IMR-90 (cell line): Measurements from ENCODE around the gene TTC28. TPM values are rescaled to one million over a fixed set of nuclear protein-coding genes. Genes with fewer than 3 reads are reported as not detected.

ENCODE experiments used
- ATAC-seq: fragments of 200-7000 bp; cut with Tn5 transposase; 2 replicates; pipeline ENCODE4 v1.9.1; 2020; ENCODE audit warnings: low read depth, mild to moderate bottlenecking, moderate library complexity
- BruUV-seq: library from RNA; stranded (reverse); fragments of 400-500 nt; replicated peaks from 2 replicates; lab custom pipeline; 2021; lab: Mats Ljungman, UMichigan
- CTCF ChIA-PET: fragments of 300-600 bp; formaldehyde crosslinking; extraction: SDS; loops from one replicate; lab custom pipeline; 2021; ENCODE audit warnings: antibody characterized with exemption; lab: Yijun Ruan, JAX
- POLR2A ChIA-PET: fragments of 300-600 bp; sonication (Branson Sonifier 250); formaldehyde crosslinking; loops from one replicate; lab custom pipeline; 2022; ENCODE audit warnings: antibody characterized with exemption; ENCODE audit not compliant: unreplicated experiment; lab: Charles Lee
- DNase-seq: peaks from one replicate; pipeline ENCODE4 v3.0.0; 2013
- H2AFZ ChIP-seq: replicated peaks from 2 replicates; pipeline ENCODE3; 2013; ENCODE audit warnings: low read length, mild to moderate bottlenecking; ENCODE audit not compliant: poor library complexity
- H2AK5ac ChIP-seq: 2 replicates; pipeline ENCODE4 v1.6.1; 2013; ENCODE audit warnings: low read depth, low read length, inconsistent platforms
- H2AK9ac ChIP-seq: replicated peaks from 2 replicates; pipeline ENCODE3; 2013; ENCODE audit warnings: mild to moderate bottlenecking, low read depth, low read length, moderate library complexity; ENCODE audit not compliant: poor library complexity
- H2BK120ac ChIP-seq: 2 replicates; pipeline ENCODE4 v1.6.1; 2013; ENCODE audit warnings: low read depth, low read length, inconsistent platforms
- H2BK15ac ChIP-seq: 3 replicates; pipeline ENCODE4 v1.6.1; 2013; ENCODE audit warnings: low read depth, low read length, inconsistent platforms
- H2BK20ac ChIP-seq: 2 replicates; pipeline ENCODE4 v1.6.1; 2013; ENCODE audit warnings: low read depth, mild to moderate bottlenecking, inconsistent platforms, low read length, moderate library complexity
- H2BK5ac ChIP-seq: 2 replicates; pipeline ENCODE4 v1.6.1; 2013; ENCODE audit warnings: mild to moderate bottlenecking, low read depth, low read length, inconsistent platforms; ENCODE audit not compliant: poor library complexity, severe bottlenecking
- H3K14ac ChIP-seq: replicated peaks from 2 replicates; pipeline ENCODE4 v1.6.1; 2013; ENCODE audit warnings: low read depth, low read length, inconsistent platforms
- H3K18ac ChIP-seq: 2 replicates; pipeline ENCODE4 v1.6.1; 2013; ENCODE audit warnings: low read depth, low read length, control low read depth
- H3K23ac ChIP-seq: 2 replicates; pipeline ENCODE4 v1.6.1; 2013; ENCODE audit warnings: low read depth, low read length, inconsistent platforms
- H3K27ac ChIP-seq: 2 replicates; pipeline ENCODE4 v1.5.1; 2013; ENCODE audit warnings: mild to moderate bottlenecking, control low read depth, low read length; ENCODE audit not compliant: insufficient read depth
- H3K27me3 ChIP-seq: 2 replicates; pipeline ENCODE4 v1.6.1; 2013; ENCODE audit warnings: low read length; ENCODE audit not compliant: control insufficient read depth, insufficient read depth
- H3K36me3 ChIP-seq: 2 replicates; pipeline ENCODE4 v1.6.1; 2013; ENCODE audit warnings: low read length, mixed read lengths; ENCODE audit not compliant: control insufficient read depth, insufficient read depth
- H3K4ac ChIP-seq: 2 replicates; pipeline ENCODE4 v1.6.1; 2013; ENCODE audit warnings: low read depth, low read length, inconsistent platforms
- H3K4me1 ChIP-seq: 2 replicates; pipeline ENCODE4 v1.6.1; 2013; ENCODE audit warnings: low read length, mixed read lengths; ENCODE audit not compliant: control insufficient read depth, insufficient read depth
- H3K4me2 ChIP-seq: 2 replicates; pipeline ENCODE4 v1.6.1; 2013; ENCODE audit warnings: low read depth, mild to moderate bottlenecking, control low read depth, low read length, moderate library complexity
- H3K4me3 ChIP-seq: 2 replicates; pipeline ENCODE4 v1.5.1; 2013; ENCODE audit warnings: low read depth, mild to moderate bottlenecking, control low read depth, low read length, moderate library complexity; ENCODE audit not compliant: insufficient read depth
- H3K56ac ChIP-seq: 2 replicates; pipeline ENCODE4 v1.6.1; 2013; ENCODE audit warnings: low read length, inconsistent platforms; ENCODE audit not compliant: insufficient read depth; ENCODE audit errors: extremely low read depth
- H3K79me1 ChIP-seq, 2 experiments: 2 replicates each; pipeline ENCODE4 v1.6.1; 2013; ENCODE audit warnings: low read length in 2 of 2, inconsistent platforms in 1 of 2, low read depth in 1 of 2
- H3K9ac ChIP-seq: 2 replicates; pipeline ENCODE4 v1.6.1; 2013; ENCODE audit warnings: low read depth, low read length, control low read depth
- H3K9me1 ChIP-seq: 2 replicates; pipeline ENCODE4 v1.6.1; 2013; ENCODE audit warnings: low read length, inconsistent platforms; ENCODE audit not compliant: insufficient read depth
- H3K9me3 ChIP-seq: 2 replicates; pipeline ENCODE4 v1.6.1; 2013; ENCODE audit warnings: low read length; ENCODE audit not compliant: control insufficient read depth, insufficient read depth
- H4K20me1 ChIP-seq: 2 replicates; pipeline ENCODE4 v1.6.1; 2013; ENCODE audit warnings: low read length, inconsistent platforms; ENCODE audit not compliant: insufficient read depth
- H4K5ac ChIP-seq: 2 replicates; pipeline ENCODE4 v1.6.1; 2013; ENCODE audit warnings: mild to moderate bottlenecking, low read depth, low read length, control low read depth
- H4K8ac ChIP-seq, 2 experiments: 2 replicates each; pipeline ENCODE4 v1.6.1; 2013; ENCODE audit warnings: low read depth in 2 of 2, low read length in 2 of 2, control low read depth in 1 of 2, inconsistent platforms in 1 of 2
- H4K91ac ChIP-seq: 2 replicates; pipeline ENCODE4 v1.6.1; 2013; ENCODE audit warnings: low read depth, low read length, inconsistent platforms; ENCODE audit not compliant: insufficient read depth
- BHLHE40 ChIP-seq: fragments of 150-350 bp; IDR thresholded peaks from 2 replicates; pipeline ENCODE4 v1.6.1; 2016; ENCODE audit warnings: mild to moderate bottlenecking, low read depth, low read length
- CEBPB ChIP-seq: IDR thresholded peaks from 2 replicates; pipeline ENCODE4 v1.6.1; 2012; ENCODE audit warnings: low read depth, low read length, improper control_type of control experiment
- FOS ChIP-seq: fragments of 150-350 bp; IDR thresholded peaks from 2 replicates; pipeline ENCODE4 v1.6.1; 2016; ENCODE audit warnings: low read depth, low read length
- MAFK ChIP-seq: IDR thresholded peaks from 2 replicates; pipeline ENCODE4 v1.6.1; 2012; ENCODE audit warnings: low read depth, low read length, improper control_type of control experiment
- MXI1 ChIP-seq: IDR thresholded peaks from 2 replicates; pipeline ENCODE4 v1.6.1; 2012; ENCODE audit warnings: low read depth, mild to moderate bottlenecking, low read length, moderate library complexity, borderline replicate concordance
- NFE2L2 ChIP-seq: fragments of 150-350 bp; IDR thresholded peaks from 2 replicates; pipeline ENCODE4 v1.6.1; 2016; ENCODE audit warnings: low read depth, mild to moderate bottlenecking, low read length
- POLR2A ChIP-seq: IDR thresholded peaks from 2 replicates; pipeline ENCODE4 v1.6.1; 2012; ENCODE audit warnings: mild to moderate bottlenecking, low read depth, low read length
- RAD21 ChIP-seq: IDR thresholded peaks from 2 replicates; pipeline ENCODE4 v1.6.1; 2012; ENCODE audit warnings: low read length, improper control_type of control experiment
- RFX5 ChIP-seq: IDR thresholded peaks from 2 replicates; pipeline ENCODE4 v1.8.0; 2012; ENCODE audit warnings: low read depth, mild to moderate bottlenecking, low read length, moderate library complexity
- SMC3 ChIP-seq: fragments of 150-350 bp; IDR thresholded peaks from 2 replicates; pipeline ENCODE4 v1.6.1; 2016; ENCODE audit warnings: low read depth, mild to moderate bottlenecking, antibody characterized with exemption, low read length, moderate library complexity
- USF2 ChIP-seq: fragments of 150-350 bp; IDR thresholded peaks from 2 replicates; pipeline ENCODE4 v1.6.1; 2017; ENCODE audit warnings: mild to moderate bottlenecking, antibody characterized with exemption, low read length, low read depth
- WGBS, 2 experiments: methylation state at CpG; one replicate each; pipeline versions ENCODE4 v1.1.5 to v1.1.7; 2013; ENCODE audit warnings: missing lambda C conversion rate in 2 of 2; ENCODE audit not compliant: insufficient read length in 1 of 2; ENCODE audit errors: extremely low coverage in 2 of 2; 5-methylcytosine and 5-hydroxymethylcytosine counted together
- dilution Hi-C: fragments of 300-500 bp; cut with HindIII; formaldehyde crosslinking; loops from one replicate; pipeline ENCODE4 v1.14.3; 2018; ENCODE audit warnings: low sequenced_read_pairs; ENCODE audit not compliant: unreplicated experiment
- in situ Hi-C: fragments of 300-500 bp; cut with MboI; formaldehyde crosslinking; loops from 3 replicates; pipeline ENCODE4 v1.14.3; 2019; ENCODE audit warnings: low sequenced_read_pairs, inconsistent platforms, mixed read lengths
- intact Hi-C: fragments of 100-400 bp; cut with micrococcal nuclease; formaldehyde crosslinking; loops from 2 replicates; pipeline ENCODE4 v1.10.0; 2022
- polyA plus RNA-seq, 3 experiments: library from polyadenylated mRNA; depleted of rRNA; stranded (reverse); fragments of >200 nt; gene quantifications; 2 replicates each; pipeline ENCODE4 v1.2.3, GENCODE V29; 2012; ENCODE audit warnings: low replicate concordance in 1 of 3
- total RNA-seq: library from RNA; depleted of rRNA; stranded (reverse); fragments of >200 nt; gene quantifications from 2 replicates; pipeline ENCODE4 v1.2.3, GENCODE V29; 2012

TTC28 gene
- total and polyA plus RNA-seq, 2 of the 4 experiments (the other 2 are of a cell fraction) = 5.6 to 13.3 TPM

GRCh38 chr22:28366856-28367255 lies 312.8 kb downstream of the TTC28 start:
- H3K79me1 ChIP-seq = peaks cover 5 to 12% of the 10 kb centered on the region in 2 experiments; a peak in 3 of 4 replicates
- H3K4me1 ChIP-seq = no peaks in the 10 kb centered on the region
- H2AFZ ChIP-seq = no peak overlapping the region
- H3K9ac ChIP-seq = no peak overlapping the region
- dilution Hi-C loops = no loop called here
- H4K5ac ChIP-seq = no peak overlapping the region
- H3K4ac ChIP-seq = no peak overlapping the region
- H2BK120ac ChIP-seq = no peak overlapping the region
- no peak overlapping the region for H2BK15ac ChIP-seq
- no peak overlapping the region for H3K14ac ChIP-seq
- H3K36me3 ChIP-seq = no peaks in the 10 kb centered on the region
- no peak overlapping the region for H2BK20ac ChIP-seq
- ATAC-seq (no peak), DNase-seq (no peak)
- no peaks in the 10 kb centered on the region for H3K27me3 ChIP-seq
- no TSS peak for BruUV-seq
- H3K23ac ChIP-seq = no peak overlapping the region
- no peak overlapping the region for H4K8ac ChIP-seq
- H3K4me3 ChIP-seq = no peak overlapping the region
- H3K9me3 ChIP-seq = peaks cover 6% of the 10 kb centered on the region; the same call in 1 of the 2 replicates
- no peak overlapping the region for H3K27ac ChIP-seq
- no peaks in the 10 kb centered on the region for H4K20me1 ChIP-seq
- no peak overlapping the region for H2AK9ac ChIP-seq
- intact Hi-C loops = no loop called here
- no CpG with 5 or more reads among the region's 1 CpG for WGBS, 2 experiments
- TF ChIP-seq CEBPB = no peak
- TF ChIP-seq MAFK = no peak
- no peak for TF ChIP-seq FOS
- TF ChIP-seq MXI1 = no peak
- no peak for TF ChIP-seq POLR2A
- TF ChIP-seq NFE2L2 = no peak
- TF ChIP-seq RAD21 = no peak
- TF ChIP-seq USF2 = no peak
- TF ChIP-seq BHLHE40 = no peak
- no peak for TF ChIP-seq SMC3
- no peak for TF ChIP-seq RFX5
- no peak overlapping the region for H2BK5ac ChIP-seq
- no peak overlapping the region for H4K91ac ChIP-seq
- no peak overlapping the region for H3K56ac ChIP-seq
- CTCF ChIA-PET = no interaction called here
- in situ Hi-C loops = no loop called here
- POLR2A ChIA-PET = no interaction called here
- H3K18ac ChIP-seq = no peak overlapping the region
- H2AK5ac ChIP-seq = no peak overlapping the region
- H3K9me1 ChIP-seq = no peaks in the 10 kb centered on the region
- H3K4me2 ChIP-seq = no peak overlapping the region
